GM20000 (cell line): Measurements from ENCODE around the gene GPX3.

Experiments used
- DNase-seq: peaks from one replicate; pipeline ENCODE4 v3.0.0; 2012; ENCODE audit warnings: low spot score
- TF ChIP-seq, protein P1 (sequence below): IDR thresholded peaks from 2 replicates; pipeline ENCODE4 v1.5.1; 2012; ENCODE audit warnings: mild to moderate bottlenecking, control low read depth; ENCODE audit errors: extremely low read depth, missing control alignments

The GPX3 gene

DNA sequence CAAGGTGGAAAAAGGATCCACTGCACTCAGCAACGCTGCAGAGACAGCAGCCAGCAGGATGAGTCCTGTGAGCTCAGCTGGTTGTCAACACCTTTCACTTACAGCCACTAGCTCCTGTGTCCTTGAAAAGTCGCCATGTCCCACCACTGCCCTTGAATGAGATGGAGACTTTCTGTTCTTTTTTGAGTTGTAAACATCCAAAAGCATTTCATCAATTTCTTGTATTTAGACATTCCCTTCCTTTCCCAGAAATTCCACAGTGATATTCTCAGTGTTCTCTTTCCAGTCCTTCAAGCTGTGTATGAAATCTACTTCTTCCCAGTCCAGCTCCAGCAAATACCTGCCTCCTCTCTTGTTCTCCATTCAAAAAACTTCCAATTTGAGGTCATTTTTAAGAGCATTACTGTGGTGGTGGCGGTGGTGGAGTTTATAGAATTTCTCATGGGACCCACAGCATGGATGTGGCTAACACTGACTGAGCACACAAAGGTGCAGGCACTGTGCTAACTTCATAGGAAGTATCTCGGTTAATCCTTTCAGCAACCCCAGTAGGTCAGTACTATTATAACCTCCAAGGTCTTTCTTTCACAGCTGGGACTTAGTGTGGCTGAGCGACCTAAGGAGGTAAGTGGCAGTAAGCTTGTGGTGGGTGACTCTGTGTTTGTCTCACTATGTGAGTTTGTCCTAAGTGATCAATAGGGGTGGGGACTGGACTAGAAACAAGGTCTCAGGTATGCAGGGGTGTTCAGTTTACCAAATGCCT, 15.0 kb upstream of the GPX3 start:
- DNase-seq: no peak
- TF ChIP-seq, protein P1, sequence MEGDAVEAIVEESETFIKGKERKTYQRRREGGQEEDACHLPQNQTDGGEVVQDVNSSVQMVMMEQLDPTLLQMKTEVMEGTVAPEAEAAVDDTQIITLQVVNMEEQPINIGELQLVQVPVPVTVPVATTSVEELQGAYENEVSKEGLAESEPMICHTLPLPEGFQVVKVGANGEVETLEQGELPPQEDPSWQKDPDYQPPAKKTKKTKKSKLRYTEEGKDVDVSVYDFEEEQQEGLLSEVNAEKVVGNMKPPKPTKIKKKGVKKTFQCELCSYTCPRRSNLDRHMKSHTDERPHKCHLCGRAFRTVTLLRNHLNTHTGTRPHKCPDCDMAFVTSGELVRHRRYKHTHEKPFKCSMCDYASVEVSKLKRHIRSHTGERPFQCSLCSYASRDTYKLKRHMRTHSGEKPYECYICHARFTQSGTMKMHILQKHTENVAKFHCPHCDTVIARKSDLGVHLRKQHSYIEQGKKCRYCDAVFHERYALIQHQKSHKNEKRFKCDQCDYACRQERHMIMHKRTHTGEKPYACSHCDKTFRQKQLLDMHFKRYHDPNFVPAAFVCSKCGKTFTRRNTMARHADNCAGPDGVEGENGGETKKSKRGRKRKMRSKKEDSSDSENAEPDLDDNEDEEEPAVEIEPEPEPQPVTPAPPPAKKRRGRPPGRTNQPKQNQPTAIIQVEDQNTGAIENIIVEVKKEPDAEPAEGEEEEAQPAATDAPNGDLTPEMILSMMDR: no peak

DNA sequence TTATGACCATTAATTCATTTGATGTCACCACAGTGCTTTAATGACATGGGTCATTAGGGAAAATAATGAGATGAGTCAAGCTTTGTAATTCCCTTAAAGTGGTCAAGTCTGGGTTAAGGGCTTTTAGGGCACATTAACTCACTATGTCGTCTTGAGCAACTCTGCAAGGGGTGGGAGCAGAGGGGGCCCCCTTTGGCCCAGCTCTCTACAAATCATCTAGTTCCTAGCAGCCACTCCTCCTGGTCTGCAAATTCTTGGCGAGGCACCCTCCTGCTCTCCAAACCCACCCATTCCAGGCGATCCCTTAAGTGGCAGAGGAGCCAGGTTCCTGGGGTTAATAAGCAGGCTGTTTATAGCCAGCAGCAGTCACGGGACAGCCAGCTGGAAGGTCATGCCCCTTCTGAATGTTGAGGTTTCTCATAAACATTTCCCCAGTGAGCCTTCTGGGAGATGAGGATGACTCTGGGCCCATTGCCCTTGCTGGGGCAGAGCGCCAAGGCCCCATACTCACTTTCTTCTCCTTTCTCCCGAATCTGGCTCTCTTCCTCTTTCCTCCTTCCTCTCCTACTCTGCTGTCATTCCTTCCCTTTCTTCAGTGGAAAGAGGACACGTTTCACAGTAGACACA, 14.3 kb upstream of the GPX3 start:
- TF ChIP-seq, protein P1: no peak
- DNase-seq: no peak

DNA sequence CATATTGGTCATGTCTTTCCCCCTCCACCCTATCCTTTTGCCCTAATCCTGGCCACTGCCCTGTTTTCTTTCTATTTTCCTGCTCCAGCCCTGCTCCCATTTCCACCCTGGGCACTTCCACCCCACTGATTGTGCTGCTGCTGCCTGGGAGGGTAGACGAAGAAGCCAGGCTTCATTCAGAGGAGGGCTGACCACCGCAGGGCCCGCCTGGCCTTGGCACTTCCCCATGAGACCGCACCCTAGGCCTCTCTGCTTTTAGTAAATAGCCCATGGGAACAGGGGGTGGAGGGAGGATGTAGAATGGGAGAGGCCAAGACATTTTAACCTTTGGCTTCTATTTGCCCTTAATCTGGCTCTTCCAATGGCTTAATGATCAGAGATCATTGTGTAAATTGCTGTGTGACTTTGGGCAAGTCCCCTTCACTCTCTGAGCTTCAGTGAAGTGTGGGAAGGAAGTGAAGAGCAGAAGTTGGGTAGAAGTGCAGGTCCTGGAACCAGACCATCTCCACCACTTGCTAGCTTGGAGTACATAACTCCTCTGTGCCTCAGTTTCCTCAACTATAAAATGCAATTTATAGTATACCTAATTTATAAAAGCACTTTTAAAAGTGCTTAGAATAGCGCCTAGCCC, 13.6 kb upstream of the GPX3 start:
- TF ChIP-seq, protein P1: no peak
- DNase-seq: no peak

DNA sequence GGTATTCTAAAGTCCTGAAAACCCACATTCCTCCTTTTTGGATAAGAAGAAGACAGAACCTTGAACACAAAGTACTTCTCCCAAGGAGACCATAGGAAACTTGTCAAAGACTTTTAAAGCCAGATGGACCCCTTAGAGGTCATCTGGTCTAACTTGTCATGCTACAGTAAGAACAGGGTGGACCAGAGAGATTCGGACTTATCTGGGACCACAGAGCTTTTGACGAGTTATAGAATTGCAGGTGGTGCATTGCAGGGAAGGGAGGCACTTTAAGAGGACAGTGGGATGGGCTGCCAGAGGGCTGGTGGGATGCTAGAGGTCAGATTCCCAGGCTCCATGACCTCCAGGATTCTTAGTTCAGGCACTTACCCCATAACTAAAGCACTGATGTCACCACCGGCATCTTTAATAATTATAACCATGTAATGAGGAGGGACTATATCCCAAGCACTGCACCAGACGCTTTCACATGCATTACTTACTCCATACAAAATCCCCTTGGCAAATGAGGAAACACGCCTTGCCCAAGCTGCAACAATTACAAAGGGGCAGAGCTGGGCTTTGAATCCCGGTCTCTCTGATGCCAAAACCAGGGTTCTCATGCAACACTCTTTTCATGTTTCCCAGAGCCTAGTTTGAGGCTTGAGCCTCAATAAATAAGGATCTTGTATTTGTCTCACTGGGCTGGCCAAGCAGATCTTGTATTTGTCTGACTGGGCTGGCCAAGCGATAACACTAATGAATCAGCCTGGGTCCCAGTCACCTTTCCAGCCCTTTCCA, 12.8 kb upstream of the GPX3 start:
- no peak for DNase-seq
- TF ChIP-seq, protein P1: no peak

DNA sequence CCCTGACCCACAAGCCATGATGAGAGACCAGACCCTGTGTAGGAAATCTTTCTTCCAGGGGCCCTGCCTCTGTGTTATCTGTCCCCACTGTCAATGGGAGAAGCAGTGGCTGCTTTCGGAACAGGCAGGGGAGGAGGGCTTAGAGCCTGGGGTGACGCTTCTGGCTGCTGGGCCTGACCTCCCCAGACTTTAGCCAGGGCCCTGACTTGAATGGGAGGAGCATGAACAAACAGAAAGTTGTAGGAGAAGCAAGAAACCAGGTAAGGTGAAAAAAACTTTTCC, 12.2 kb upstream of the GPX3 start:
- TF ChIP-seq, protein P1: no peak
- DNase-seq: no peak

DNA sequence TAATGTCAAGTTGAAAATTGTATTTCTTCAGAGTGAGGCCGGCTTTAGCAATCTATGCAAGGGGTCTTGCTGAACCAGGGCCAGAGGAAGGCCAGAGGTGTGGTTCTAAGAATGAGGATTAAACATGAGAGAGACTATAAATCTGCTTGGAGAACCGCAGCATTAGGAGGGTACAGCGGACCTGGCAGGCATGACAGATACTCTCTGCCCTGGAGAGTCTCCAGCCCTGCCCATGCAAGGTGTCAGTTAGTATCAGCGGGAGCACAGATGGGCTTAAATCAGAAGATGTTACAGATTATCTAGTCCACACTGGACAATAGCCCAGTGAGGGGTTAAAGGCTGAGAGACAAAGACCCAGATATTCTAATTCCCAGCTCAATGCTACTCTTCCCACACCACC, 11.5 kb upstream of the GPX3 start:
- DNase-seq: no peak
- TF ChIP-seq, protein P1: no peak

DNA sequence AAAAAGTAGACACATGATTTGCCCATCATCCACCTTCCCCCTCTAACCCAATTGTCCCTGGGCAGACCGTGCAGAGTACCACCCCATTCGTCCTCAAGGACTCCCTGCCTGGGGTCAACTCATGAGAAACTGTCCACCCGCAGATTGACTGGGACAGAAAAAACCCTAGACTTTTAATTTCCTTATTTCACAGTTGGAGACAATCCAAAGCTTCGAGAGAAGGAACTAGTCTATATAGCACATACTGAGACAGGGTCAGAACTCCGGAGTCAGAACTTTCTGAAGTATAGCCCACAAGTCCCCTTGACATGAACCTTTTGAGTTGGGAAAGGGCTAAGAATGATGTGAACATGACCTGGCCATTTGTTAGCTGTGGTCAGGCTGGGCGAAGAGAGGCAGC, 7.5 kb upstream of the GPX3 start:
- TF ChIP-seq, protein P1: no peak
- no peak for DNase-seq
